ENCODE results near the gene NUPR2.
A peak's percentile ranks its signal among the peaks of the same experiment; 100 is the strongest.
"Not testable (repeated sequence)": the region's sequence is repeated elsewhere in the genome, so short reads cannot be mapped to it uniquely, and the experiment has no call there.

Gene NUPR2

GRCh38 chr7:56083150-56083785 is 32.9 kb downstream of the NUPR2 start:
- DNase-seq: no peak

- DNase-seq: no peak
Measured at GRCh38 chr7:56081626-56082340, 34.4 kb downstream of the NUPR2 start.

- not testable (repeated sequence) for DNase-seq
Measured at GRCh38 chr7:56080726-56081435, 35.3 kb downstream of the NUPR2 start.

- peak; percentile 65 for DNase-seq
Measured at GRCh38 chr7:56079450-56080185, 36.6 kb downstream of the NUPR2 start.

- DNase-seq: no peak
Measured at GRCh38 chr7:56078196-56078595, 38.0 kb downstream of the NUPR2 start.

GRCh38 chr7:56077681-56078080 is 38.5 kb downstream of the NUPR2 start:
- no peak for DNase-seq

- peak; percentile 86 for DNase-seq
Measured at GRCh38 chr7:56074371-56074791, 41.8 kb downstream of the NUPR2 start.

- not testable (repeated sequence) for DNase-seq
Measured at GRCh38 chr7:56066376-56066775, 49.8 kb downstream of the NUPR2 start.
